ENCODE data around the gene OXER1. TPM values are rescaled to one million over a fixed set of nuclear protein-coding genes. Genes with fewer than 3 reads are reported as not detected.

OXER1 gene
- total RNA-seq, 2 experiments from 2014 or later = 0.21 TPM; not detected in 1

DNA sequence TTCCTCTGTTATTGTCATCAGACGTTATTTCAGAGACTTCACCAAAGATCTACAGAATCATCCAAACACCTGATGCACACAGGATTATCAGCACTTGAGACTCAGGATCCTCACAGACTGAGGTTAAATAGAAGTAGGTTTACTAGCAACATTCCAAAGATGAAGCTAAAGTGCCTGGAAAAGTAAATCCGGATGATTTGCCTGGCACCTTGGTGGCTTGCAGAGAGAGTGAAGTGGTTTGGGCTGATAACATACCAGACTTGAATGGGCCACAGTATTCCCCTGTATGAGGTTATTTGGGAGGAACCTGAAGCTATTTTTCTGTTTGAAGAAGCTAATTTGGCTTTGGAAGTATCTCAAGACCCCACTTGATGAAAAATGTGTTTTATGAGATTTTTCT is 51.0 kb downstream of the OXER1 start:
- Mint-ChIP-seq H3K9me3 (ENCODE audit: low read depth) (no peaks in the 10 kb centered on the region), H3K4me1 (peaks cover 3% of the 10 kb centered on the region), H3K36me3 (peaks cover 3% of the 10 kb centered on the region), H3K27ac (no peak overlapping the region), H3K4me3 (no peak overlapping the region), H3K27me3 (no peaks in the 10 kb centered on the region)
- CTCF ChIA-PET = interaction anchor here (0.5 kb wide), 1 partner anchor 114 kb away, joined by 3 read pairs; no protein-coding TSS in a partner anchor
- DNase-seq (no peak), ATAC-seq (no peak)

Other genes with a start within 250 kb of the OXER1 start
- 10 to 100 TPM; 22.8 to 23.6 TPM for gene MTA3, start 195.5 kb downstream of the OXER1 start, total RNA-seq
- gene HAAO, start 28.4 kb upstream of the OXER1 start, total RNA-seq = under 1 TPM in 1 of 2 experiments, not detected in 1; 0.56 TPM

Data from activated CD8-positive, alpha-beta memory T cell treated with anti-CD3 and anti-CD28 coated beads, Interleukin-2, amount 10 ng/mL, durations not matched to agents 7 days and 5 days (primary cell).